HEK293 (cell line): ENCODE data around the gene PACSIN3.

Experiments used
- CTCF ChIA-PET: fragments of 350-600 bp; formaldehyde crosslinking; extraction: SDS; loops from one replicate; lab custom pipeline; 2021; ENCODE audit warnings: antibody characterized with exemption; lab: Yijun Ruan, JAX
- POLR2A ChIA-PET: fragments of 300-600 bp; formaldehyde crosslinking; extraction: SDS; loops from one replicate; lab custom pipeline; 2020; ENCODE audit warnings: antibody characterized with exemption, inconsistent platforms; lab: Yijun Ruan, JAX
- H3K27ac ChIP-seq: fragments of 200-500 bp; sonication (Bioruptor generic); 2 replicates; pipeline ENCODE4 v1.5.1; 2014; ENCODE audit warnings: low read depth, low read length, control low read depth, inconsistent platforms; ENCODE audit errors: extremely low read depth
- H3K36me3 ChIP-seq, 2 experiments: fragments of 200-500 bp in 1 of 2; sonication (Bioruptor generic) in 1 of 2; 1 replicate in 1 of 2; 2 replicates in 1 of 2; pipeline ENCODE4 v1.5.1; 2014 to 2017; ENCODE audit warnings: inconsistent platforms in 2 of 2, low read length in 2 of 2; ENCODE audit not compliant: control insufficient read depth in 2 of 2, insufficient read depth in 1 of 2
- H3K4me1 ChIP-seq: fragments of 200-500 bp; sonication (Bioruptor generic); 2 replicates; pipeline ENCODE4 v1.5.1; 2014; ENCODE audit warnings: mild to moderate bottlenecking, low read length, inconsistent platforms; ENCODE audit not compliant: control insufficient read depth, insufficient read depth
- H3K4me3 ChIP-seq: 2 replicates; pipeline ENCODE4 v1.5.1; 2011; ENCODE audit warnings: low read depth, mild to moderate bottlenecking, control low read depth, low read length, moderate library complexity
- H3K9me3 ChIP-seq: fragments of 200-500 bp; sonication (Bioruptor generic); 2 replicates; pipeline ENCODE4 v1.5.1; 2014; ENCODE audit warnings: low read depth, low read length, inconsistent platforms; ENCODE audit not compliant: control insufficient read depth, insufficient read depth
- GLIS1 ChIP-seq: fragments of 450-650 bp; formaldehyde crosslinking; IDR thresholded peaks from 2 replicates; pipeline ENCODE4 v1.5.1; 2016; ENCODE audit warnings: missing biosample characterization, missing genetic modification characterization
- RBAK ChIP-seq: fragments of 450-650 bp; formaldehyde crosslinking; IDR thresholded peaks from 2 replicates; pipeline ENCODE4 v1.5.1; 2016; ENCODE audit warnings: missing biosample characterization, missing genetic modification characterization
- SP2 ChIP-seq: fragments of 450-650 bp; formaldehyde crosslinking; IDR thresholded peaks from 2 replicates; pipeline ENCODE4 v1.5.1; 2016; ENCODE audit warnings: missing biosample characterization, missing genetic modification characterization
- SP7 ChIP-seq: fragments of 450-650 bp; formaldehyde crosslinking; IDR thresholded peaks from 2 replicates; pipeline ENCODE4 v1.5.1; 2016; ENCODE audit warnings: missing biosample characterization, missing genetic modification characterization
- TCF7L2 ChIP-seq: IDR thresholded peaks from 2 replicates; pipeline ENCODE4 v1.6.1; 2011; ENCODE audit warnings: low read depth, mild to moderate bottlenecking, inconsistent platforms, low read length, moderate library complexity, borderline replicate concordance
- YY2 ChIP-seq: fragments of 450-650 bp; formaldehyde crosslinking; IDR thresholded peaks from 2 replicates; pipeline ENCODE4 v1.5.1; 2016; ENCODE audit warnings: missing biosample characterization, missing genetic modification characterization
- ZFP3 ChIP-seq: fragments of 450-650 bp; formaldehyde crosslinking; IDR thresholded peaks from 2 replicates; pipeline ENCODE4 v1.5.1; 2016; ENCODE audit warnings: low read depth, missing biosample characterization, missing genetic modification characterization
- ZNF132 ChIP-seq: fragments of 450-650 bp; formaldehyde crosslinking; IDR thresholded peaks from 2 replicates; pipeline ENCODE4 v1.5.1; 2017; ENCODE audit warnings: missing biosample characterization, missing genetic modification characterization, borderline replicate concordance
- ZNF133 ChIP-seq: fragments of 450-650 bp; formaldehyde crosslinking; IDR thresholded peaks from 2 replicates; pipeline ENCODE4 v1.5.1; 2016; ENCODE audit warnings: missing biosample characterization, missing genetic modification characterization
- ZNF155 ChIP-seq: fragments of 450-650 bp; formaldehyde crosslinking; IDR thresholded peaks from 2 replicates; pipeline ENCODE4 v1.5.1; 2016; ENCODE audit warnings: missing biosample characterization, missing genetic modification characterization
- ZNF16 ChIP-seq: fragments of 450-650 bp; formaldehyde crosslinking; IDR thresholded peaks from 2 replicates; pipeline ENCODE4 v1.5.1; 2016; ENCODE audit warnings: low read depth, missing biosample characterization, missing genetic modification characterization
- ZNF239 ChIP-seq: fragments of 450-650 bp; formaldehyde crosslinking; IDR thresholded peaks from 2 replicates; pipeline ENCODE4 v1.5.1; 2016; ENCODE audit warnings: missing biosample characterization, missing genetic modification characterization
- ZNF302 ChIP-seq: fragments of 450-650 bp; formaldehyde crosslinking; IDR thresholded peaks from 2 replicates; pipeline ENCODE4 v1.5.1; 2016; ENCODE audit warnings: missing biosample characterization, missing genetic modification characterization, low read depth
- ZNF335 ChIP-seq: fragments of 450-650 bp; formaldehyde crosslinking; conservative IDR thresholded peaks from 2 replicates; pipeline ENCODE4 v1.5.1; 2016; ENCODE audit warnings: missing biosample characterization, missing genetic modification characterization
- ZNF416 ChIP-seq: fragments of 450-650 bp; formaldehyde crosslinking; IDR thresholded peaks from 2 replicates; pipeline ENCODE4 v1.5.1; 2016; ENCODE audit warnings: missing biosample characterization, missing genetic modification characterization
- ZNF501 ChIP-seq: fragments of 450-650 bp; formaldehyde crosslinking; IDR thresholded peaks from 2 replicates; pipeline ENCODE4 v1.5.1; 2016; ENCODE audit warnings: missing biosample characterization, missing genetic modification characterization
- ZNF510 ChIP-seq: fragments of 450-650 bp; formaldehyde crosslinking; IDR thresholded peaks from 2 replicates; pipeline ENCODE4 v1.5.1; 2018; ENCODE audit warnings: mild to moderate bottlenecking, missing genetic modification characterization, missing biosample characterization; ENCODE audit not compliant: insufficient replicate concordance
- ZNF654 ChIP-seq: fragments of 450-650 bp; formaldehyde crosslinking; IDR thresholded peaks from 2 replicates; pipeline ENCODE4 v1.5.1; 2016; ENCODE audit warnings: low read depth, missing biosample characterization, missing genetic modification characterization
- ZNF704 ChIP-seq: fragments of 450-650 bp; formaldehyde crosslinking; IDR thresholded peaks from 2 replicates; pipeline ENCODE4 v1.5.1; 2016; ENCODE audit warnings: missing biosample characterization, missing genetic modification characterization
- ZNF792 ChIP-seq: fragments of 450-650 bp; formaldehyde crosslinking; IDR thresholded peaks from 2 replicates; pipeline ENCODE4 v1.5.1; 2016; ENCODE audit warnings: missing biosample characterization, missing genetic modification characterization
- ZNF830 ChIP-seq: fragments of 450-650 bp; IDR thresholded peaks from 2 replicates; pipeline ENCODE4 v1.5.0; 2018; ENCODE audit warnings: missing biosample characterization, missing genetic modification characterization, low read depth, mild to moderate bottlenecking, moderate library complexity
- ZSCAN30 ChIP-seq: fragments of 450-650 bp; IDR thresholded peaks from 2 replicates; pipeline ENCODE4 v1.5.1; 2018; ENCODE audit warnings: missing biosample characterization, mild to moderate bottlenecking, missing genetic modification characterization, moderate library complexity
- TF ChIP-seq, protein P1 (sequence below): fragments of 450-650 bp; formaldehyde crosslinking; IDR thresholded peaks from 2 replicates; pipeline ENCODE4 v1.5.1; 2016; ENCODE audit warnings: missing biosample characterization, missing genetic modification characterization
- TF ChIP-seq, protein P2 (sequence below): sonication (generic); formaldehyde crosslinking; IDR thresholded peaks from 2 replicates; pipeline ENCODE4 v1.8.1; 2022; ENCODE audit warnings: mild to moderate bottlenecking, moderate library complexity, missing genetic modification reagents
- TF ChIP-seq, protein P3 (sequence below): fragments of 450-650 bp; formaldehyde crosslinking; IDR thresholded peaks from 2 replicates; pipeline ENCODE4 v1.5.1; 2016; ENCODE audit warnings: missing biosample characterization, missing genetic modification characterization
- TF ChIP-seq, protein P4 (sequence below): fragments of 450-650 bp; formaldehyde crosslinking; IDR thresholded peaks from 2 replicates; pipeline ENCODE4 v1.5.1; 2017; ENCODE audit warnings: missing biosample characterization, missing genetic modification characterization

Gene PACSIN3

DNA sequence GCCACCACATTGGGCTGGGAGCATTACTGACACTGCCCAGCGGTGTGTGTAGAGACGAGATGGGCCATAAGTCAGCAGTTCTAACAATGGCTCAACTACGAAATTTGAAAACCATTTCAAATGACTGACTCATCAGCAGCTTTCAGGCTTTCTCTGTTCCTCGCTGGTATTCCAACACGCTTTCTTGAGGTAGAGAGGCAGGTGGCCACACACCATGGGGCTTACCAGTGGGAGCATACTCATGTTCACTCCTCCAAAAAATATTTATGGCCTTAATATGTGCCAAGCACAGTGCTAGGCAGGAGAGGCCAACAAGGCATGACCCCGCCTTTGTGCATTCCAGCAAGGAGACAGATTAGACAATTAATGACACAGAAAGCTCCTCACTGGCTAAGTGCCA, 29.9 kb downstream of the PACSIN3 start:
- POLR2A ChIA-PET: no interaction called here
- Histone ChIP-seq H3K9me3 (no peaks in the 10 kb centered on the region), H3K4me1 (no peaks in the 10 kb centered on the region), H3K27ac (no peak overlapping the region), H3K4me3 (no peak overlapping the region), H3K36me3 (peaks cover 0 to 28% of the 10 kb centered on the region in 2 experiments; a peak in 2 of 3 replicates)
- CTCF ChIA-PET: interaction anchor here (0.6 to 4.4 kb wide), 7 partner anchors 10 to 264 kb away, joined by 3 to 48 read pairs (median 3); no protein-coding TSS in a partner anchor
- TF ChIP-seq, protein P1, sequence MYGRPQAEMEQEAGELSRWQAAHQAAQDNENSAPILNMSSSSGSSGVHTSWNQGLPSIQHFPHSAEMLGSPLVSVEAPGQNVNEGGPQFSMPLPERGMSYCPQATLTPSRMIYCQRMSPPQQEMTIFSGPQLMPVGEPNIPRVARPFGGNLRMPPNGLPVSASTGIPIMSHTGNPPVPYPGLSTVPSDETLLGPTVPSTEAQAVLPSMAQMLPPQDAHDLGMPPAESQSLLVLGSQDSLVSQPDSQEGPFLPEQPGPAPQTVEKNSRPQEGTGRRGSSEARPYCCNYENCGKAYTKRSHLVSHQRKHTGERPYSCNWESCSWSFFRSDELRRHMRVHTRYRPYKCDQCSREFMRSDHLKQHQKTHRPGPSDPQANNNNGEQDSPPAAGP (tag by site-specific recombination): no peak
- TF ChIP-seq ZNF239 (tag by site-specific recombination): no peak
- no peak for TF ChIP-seq ZNF654 (tag by site-specific recombination)
- no peak for TF ChIP-seq ZNF16 (tag by site-specific recombination)
- TF ChIP-seq ZNF510 (tag by site-specific recombination): no peak
- TF ChIP-seq, protein P2, sequence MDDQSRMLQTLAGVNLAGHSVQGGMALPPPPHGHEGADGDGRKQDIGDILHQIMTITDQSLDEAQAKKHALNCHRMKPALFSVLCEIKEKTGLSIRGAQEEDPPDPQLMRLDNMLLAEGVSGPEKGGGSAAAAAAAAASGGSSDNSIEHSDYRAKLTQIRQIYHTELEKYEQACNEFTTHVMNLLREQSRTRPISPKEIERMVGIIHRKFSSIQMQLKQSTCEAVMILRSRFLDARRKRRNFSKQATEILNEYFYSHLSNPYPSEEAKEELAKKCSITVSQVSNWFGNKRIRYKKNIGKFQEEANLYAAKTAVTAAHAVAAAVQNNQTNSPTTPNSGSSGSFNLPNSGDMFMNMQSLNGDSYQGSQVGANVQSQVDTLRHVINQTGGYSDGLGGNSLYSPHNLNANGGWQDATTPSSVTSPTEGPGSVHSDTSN: no peak
- TF ChIP-seq TCF7L2: no peak
- no peak for TF ChIP-seq RBAK (tag by site-specific recombination)
- TF ChIP-seq ZNF302: no peak
- TF ChIP-seq ZNF155: no peak
- no peak for TF ChIP-seq ZNF133 (tag by site-specific recombination)
- TF ChIP-seq, protein P3, sequence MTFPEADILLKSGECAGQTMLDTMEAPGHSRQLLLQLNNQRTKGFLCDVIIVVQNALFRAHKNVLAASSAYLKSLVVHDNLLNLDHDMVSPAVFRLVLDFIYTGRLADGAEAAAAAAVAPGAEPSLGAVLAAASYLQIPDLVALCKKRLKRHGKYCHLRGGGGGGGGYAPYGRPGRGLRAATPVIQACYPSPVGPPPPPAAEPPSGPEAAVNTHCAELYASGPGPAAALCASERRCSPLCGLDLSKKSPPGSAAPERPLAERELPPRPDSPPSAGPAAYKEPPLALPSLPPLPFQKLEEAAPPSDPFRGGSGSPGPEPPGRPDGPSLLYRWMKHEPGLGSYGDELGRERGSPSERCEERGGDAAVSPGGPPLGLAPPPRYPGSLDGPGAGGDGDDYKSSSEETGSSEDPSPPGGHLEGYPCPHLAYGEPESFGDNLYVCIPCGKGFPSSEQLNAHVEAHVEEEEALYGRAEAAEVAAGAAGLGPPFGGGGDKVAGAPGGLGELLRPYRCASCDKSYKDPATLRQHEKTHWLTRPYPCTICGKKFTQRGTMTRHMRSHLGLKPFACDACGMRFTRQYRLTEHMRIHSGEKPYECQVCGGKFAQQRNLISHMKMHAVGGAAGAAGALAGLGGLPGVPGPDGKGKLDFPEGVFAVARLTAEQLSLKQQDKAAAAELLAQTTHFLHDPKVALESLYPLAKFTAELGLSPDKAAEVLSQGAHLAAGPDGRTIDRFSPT (tag by site-specific recombination): no peak

DNA sequence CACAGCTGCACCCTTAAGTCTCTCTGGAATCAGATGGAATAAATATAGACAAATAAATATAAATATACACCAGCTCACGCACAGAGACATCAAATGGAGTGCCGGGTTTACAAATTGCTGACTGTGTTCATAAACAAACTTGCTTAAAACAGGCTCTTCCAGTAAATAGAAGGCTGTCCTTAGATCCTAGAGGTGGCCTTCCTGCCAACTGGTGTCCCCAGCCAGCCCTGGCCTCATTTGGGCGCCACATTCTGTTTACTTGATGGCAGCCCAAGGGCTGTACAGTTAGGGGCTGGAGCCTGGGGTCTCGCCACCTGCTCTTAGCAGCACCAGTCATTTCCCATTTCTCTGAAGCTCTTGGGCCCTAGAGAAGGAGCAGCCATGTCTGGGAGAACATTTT, 30.4 kb downstream of the PACSIN3 start:
- Histone ChIP-seq H3K27ac (no peak overlapping the region), H3K4me3 (no peak overlapping the region), H3K4me1 (no peaks in the 10 kb centered on the region), H3K36me3 (peaks cover 0 to 28% of the 10 kb centered on the region in 2 experiments; a peak in 2 of 3 replicates), H3K9me3 (no peaks in the 10 kb centered on the region)
- ChIA-PET POLR2A (no interaction called here), CTCF (interaction anchor here (0.8 to 4.4 kb wide), 6 partner anchors 10 to 264 kb away, joined by 3 to 48 read pairs (median 3); no protein-coding TSS in a partner anchor)
- TF ChIP-seq YY2 (tag by site-specific recombination): no peak
- no peak for TF ChIP-seq ZNF335 (tag by site-specific recombination)
- TF ChIP-seq ZSCAN30 (tag by site-specific recombination): no peak
- TF ChIP-seq ZFP3 (tag by site-specific recombination): no peak
- TF ChIP-seq ZNF501 (tag by site-specific recombination): no peak
- no peak for TF ChIP-seq ZNF830 (tag by site-specific recombination)
- no peak for TF ChIP-seq GLIS1 (tag by site-specific recombination)
- TF ChIP-seq, protein P4, sequence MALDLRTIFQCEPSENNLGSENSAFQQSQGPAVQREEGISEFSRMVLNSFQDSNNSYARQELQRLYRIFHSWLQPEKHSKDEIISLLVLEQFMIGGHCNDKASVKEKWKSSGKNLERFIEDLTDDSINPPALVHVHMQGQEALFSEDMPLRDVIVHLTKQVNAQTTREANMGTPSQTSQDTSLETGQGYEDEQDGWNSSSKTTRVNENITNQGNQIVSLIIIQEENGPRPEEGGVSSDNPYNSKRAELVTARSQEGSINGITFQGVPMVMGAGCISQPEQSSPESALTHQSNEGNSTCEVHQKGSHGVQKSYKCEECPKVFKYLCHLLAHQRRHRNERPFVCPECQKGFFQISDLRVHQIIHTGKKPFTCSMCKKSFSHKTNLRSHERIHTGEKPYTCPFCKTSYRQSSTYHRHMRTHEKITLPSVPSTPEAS (tag by site-specific recombination): no peak
- TF ChIP-seq ZNF132 (tag by site-specific recombination): no peak
- no peak for TF ChIP-seq SP7 (tag by site-specific recombination)
- no peak for TF ChIP-seq ZNF416 (tag by site-specific recombination)
- no peak for TF ChIP-seq SP2 (tag by site-specific recombination)
- no peak for TF ChIP-seq ZNF704 (tag by site-specific recombination)
- TF ChIP-seq ZNF792 (tag by site-specific recombination): no peak
